PC-9 (cell line): Measurements from ENCODE around the gene FAM222B.

Source experiments
- EZH2 ChIP-seq: fragments of 200-600 bp; sonication (generic); IDR thresholded peaks from 2 replicates; pipeline ENCODE4 v1.8.0; 2017; ENCODE audit warnings: antibody characterized with exemption, low read depth
- TF ChIP-seq, protein P1 (sequence below): fragments of 200-600 bp; sonication (generic); conservative IDR thresholded peaks from 2 replicates; pipeline ENCODE4 v1.6.1; 2017; ENCODE audit warnings: mixed run types, antibody characterized with exemption, mild to moderate bottlenecking, moderate library complexity

DNA sequence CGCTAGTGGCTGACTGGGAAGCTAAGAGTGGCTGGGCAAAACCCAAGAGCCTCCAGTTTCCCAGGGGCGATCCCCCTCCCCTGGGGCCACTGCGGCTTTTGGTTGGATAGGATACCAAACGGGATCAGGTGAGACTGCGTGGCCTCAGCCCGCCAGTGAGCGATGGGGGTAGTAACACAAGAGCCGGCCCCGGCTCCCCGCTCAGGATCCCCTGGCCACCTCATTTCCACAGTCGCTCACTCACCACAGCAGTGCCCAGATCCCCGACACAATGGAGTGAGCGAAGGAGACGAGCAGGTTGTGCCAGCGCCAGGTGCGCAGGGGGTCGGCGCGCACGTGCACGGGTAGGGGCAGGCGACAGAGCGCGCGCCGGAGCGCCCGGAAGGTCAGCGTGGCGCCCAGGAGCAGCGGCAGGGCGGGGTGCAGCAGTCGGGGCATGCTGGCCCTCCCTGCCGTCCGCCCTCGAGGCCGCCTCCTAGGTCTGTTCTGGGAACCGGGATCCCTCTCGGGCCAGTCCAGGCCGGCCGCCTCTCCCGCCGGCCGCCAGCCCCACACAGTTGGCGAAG lies 116.8 kb downstream of the FAM222B start:
- TF ChIP-seq, protein P1, sequence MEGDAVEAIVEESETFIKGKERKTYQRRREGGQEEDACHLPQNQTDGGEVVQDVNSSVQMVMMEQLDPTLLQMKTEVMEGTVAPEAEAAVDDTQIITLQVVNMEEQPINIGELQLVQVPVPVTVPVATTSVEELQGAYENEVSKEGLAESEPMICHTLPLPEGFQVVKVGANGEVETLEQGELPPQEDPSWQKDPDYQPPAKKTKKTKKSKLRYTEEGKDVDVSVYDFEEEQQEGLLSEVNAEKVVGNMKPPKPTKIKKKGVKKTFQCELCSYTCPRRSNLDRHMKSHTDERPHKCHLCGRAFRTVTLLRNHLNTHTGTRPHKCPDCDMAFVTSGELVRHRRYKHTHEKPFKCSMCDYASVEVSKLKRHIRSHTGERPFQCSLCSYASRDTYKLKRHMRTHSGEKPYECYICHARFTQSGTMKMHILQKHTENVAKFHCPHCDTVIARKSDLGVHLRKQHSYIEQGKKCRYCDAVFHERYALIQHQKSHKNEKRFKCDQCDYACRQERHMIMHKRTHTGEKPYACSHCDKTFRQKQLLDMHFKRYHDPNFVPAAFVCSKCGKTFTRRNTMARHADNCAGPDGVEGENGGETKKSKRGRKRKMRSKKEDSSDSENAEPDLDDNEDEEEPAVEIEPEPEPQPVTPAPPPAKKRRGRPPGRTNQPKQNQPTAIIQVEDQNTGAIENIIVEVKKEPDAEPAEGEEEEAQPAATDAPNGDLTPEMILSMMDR, result no peak
- no peak for TF ChIP-seq EZH2
